GM23338 (cell line): ENCODE data around the gene HOXD9. TPM values are rescaled to one million over a fixed set of nuclear protein-coding genes. Genes with fewer than 3 reads are reported as not detected.

Experiments used
- ATAC-seq: fragments of 200-7000 bp; cut with Tn5 transposase; 3 replicates; pipeline ENCODE4 v1.9.1; 2020
- DNase-seq: peaks from one replicate; pipeline ENCODE4 v3.0.0-alpha.2; 2015; ENCODE audit warnings: low spot score
- H2AFZ ChIP-seq: fragments of 200-600 bp; sonication (generic); 2 replicates; pipeline ENCODE4 v1.8.0; 2016; ENCODE audit warnings: antibody characterized with exemption, mild to moderate bottlenecking, moderate library complexity
- H3F3A ChIP-seq: fragments of 200-600 bp; sonication (generic); replicated peaks from 2 replicates; pipeline ENCODE4 v1.8.0; 2017; ENCODE audit warnings: antibody characterized with exemption, mixed run types, low read depth
- H3K27ac ChIP-seq: fragments of 200-600 bp; sonication (generic); 2 replicates; pipeline ENCODE4 v1.6.1; 2016; ENCODE audit warnings: low read depth
- H3K27me3 ChIP-seq: fragments of 200-600 bp; sonication (generic); 2 replicates; pipeline ENCODE4 v1.8.0; 2016; ENCODE audit warnings: mild to moderate bottlenecking, mixed run types, moderate library complexity; ENCODE audit not compliant: insufficient read depth
- H3K36me3 ChIP-seq: fragments of 200-600 bp; sonication (generic); 2 replicates; pipeline ENCODE4 v1.8.0; 2016; ENCODE audit warnings: mild to moderate bottlenecking; ENCODE audit not compliant: insufficient read depth
- H3K4me1 ChIP-seq: fragments of 200-600 bp; sonication (generic); 2 replicates; pipeline ENCODE4 v1.8.0; 2016; ENCODE audit warnings: mild to moderate bottlenecking, moderate library complexity; ENCODE audit not compliant: insufficient read depth
- H3K4me2 ChIP-seq: fragments of 200-600 bp; sonication (generic); 2 replicates; pipeline ENCODE4 v1.7.1; 2017; ENCODE audit warnings: mixed run types
- H3K4me3 ChIP-seq: fragments of 200-600 bp; sonication (generic); 2 replicates; pipeline ENCODE4 v1.6.1; 2016; ENCODE audit warnings: mixed run types
- H3K79me2 ChIP-seq: fragments of 200-600 bp; sonication (generic); replicated peaks from 2 replicates; pipeline ENCODE4 v1.8.0; 2017; ENCODE audit warnings: mild to moderate bottlenecking; ENCODE audit not compliant: insufficient read depth
- H3K9me2 ChIP-seq: fragments of 200-600 bp; sonication (generic); 2 replicates; pipeline ENCODE4 v1.8.0; 2017; ENCODE audit not compliant: insufficient read depth
- H4K20me1 ChIP-seq: fragments of 200-600 bp; sonication (generic); replicated peaks from 2 replicates; pipeline ENCODE4 v1.8.0; 2017; ENCODE audit warnings: mild to moderate bottlenecking; ENCODE audit not compliant: insufficient read depth
- H3K27ac Mint-ChIP-seq: 2 replicates; pipeline ENCODE4 v1.8.0; 2020; ENCODE audit warnings: inconsistent platforms, mild to moderate bottlenecking, moderate library complexity, mixed read lengths
- H3K27me3 Mint-ChIP-seq: 3 replicates; pipeline ENCODE4 v1.8.0; 2022; ENCODE audit warnings: low read depth, mild to moderate bottlenecking, moderate library complexity, mixed read lengths, inconsistent platforms; ENCODE audit not compliant: insufficient read depth, poor library complexity
- H3K36me3 Mint-ChIP-seq: 3 replicates; pipeline ENCODE4 v1.8.0; 2021; ENCODE audit warnings: low read depth, mild to moderate bottlenecking, inconsistent platforms, moderate library complexity, mixed read lengths
- H3K4me1 Mint-ChIP-seq: 3 replicates; pipeline ENCODE4 v1.8.0; 2020; ENCODE audit warnings: mild to moderate bottlenecking, inconsistent platforms, mixed read lengths
- H3K4me3 Mint-ChIP-seq: 3 replicates; pipeline ENCODE4 v1.8.0; 2021; ENCODE audit warnings: moderate library complexity, mild to moderate bottlenecking, inconsistent platforms, mixed read lengths
- H3K9me3 Mint-ChIP-seq: 3 replicates; pipeline ENCODE4 v1.8.0; 2020; ENCODE audit warnings: moderate library complexity, mild to moderate bottlenecking, inconsistent platforms, mixed read lengths
- CTCF ChIP-seq, 2 experiments: fragments of 200-600 bp in 1 of 2; sonication (generic) in 1 of 2; conservative IDR thresholded peaks; 2 replicates each; pipeline versions ENCODE4 v1.5.1 to v1.6.1; 2016 to 2017; ENCODE audit warnings: antibody characterized with exemption in 2 of 2, low read depth in 2 of 2, mild to moderate bottlenecking in 2 of 2, moderate library complexity in 1 of 2
- ETS1 ChIP-seq: IDR thresholded peaks from 2 replicates; pipeline ENCODE4 v1.6.1; 2016; ENCODE audit warnings: antibody characterized with exemption
- EZH2 ChIP-seq: fragments of 200-600 bp; sonication (generic); IDR thresholded peaks from one replicate; pipeline ENCODE4 v1.8.0; 2017; ENCODE audit warnings: antibody characterized with exemption, mild to moderate bottlenecking, low read depth; ENCODE audit not compliant: unreplicated experiment
- EZH2phosphoT487 ChIP-seq: fragments of 200-600 bp; sonication (generic); IDR thresholded peaks from one replicate; pipeline ENCODE4 v1.8.1; 2018; ENCODE audit warnings: antibody characterized with exemption; ENCODE audit not compliant: unreplicated experiment
- JUNB ChIP-seq: IDR thresholded peaks from one replicate; pipeline ENCODE4 v1.6.1; 2016; ENCODE audit warnings: antibody characterized with exemption; ENCODE audit not compliant: unreplicated experiment
- REST ChIP-seq: IDR thresholded peaks from one replicate; pipeline ENCODE4 v1.6.1; 2018; ENCODE audit warnings: antibody characterized with exemption; ENCODE audit not compliant: unreplicated experiment
- STAT1 ChIP-seq: IDR thresholded peaks from one replicate; pipeline ENCODE4 v1.6.1; 2016; ENCODE audit warnings: antibody characterized with exemption; ENCODE audit not compliant: unreplicated experiment
- ZNF114 ChIP-seq: fragments of 250-450 bp; sonication (Bioruptor Pico); IDR thresholded peaks from 2 replicates; pipeline ENCODE4 v1.5.0; 2020; ENCODE audit warnings: mild to moderate bottlenecking, moderate library complexity
- ZNF331 ChIP-seq: fragments of 250-450 bp; sonication (Bioruptor Pico); IDR thresholded peaks from 2 replicates; pipeline ENCODE4 v1.5.0; 2020; ENCODE audit warnings: low read depth, mild to moderate bottlenecking, moderate library complexity
- polyA plus RNA-seq: library from polyadenylated mRNA; unstranded; fragments of >200 nt; fragmentation: Nextera tagmentation; extraction: Ambion mirVana; gene quantifications from 2 replicates; pipeline ENCODE4 v1.2.1, GENCODE V29; 2016
- total RNA-seq: library from RNA; depleted of rRNA; stranded (reverse); fragments of >200 nt; shearing (Covaris generic); gene quantifications from 2 replicates; pipeline ENCODE4 v1.2.3, GENCODE V29; 2014

HOXD9 gene
- total and polyA plus RNA-seq, 2 experiments from 2014 or later: not detected

- no peak for TF ChIP-seq CTCF (conservative IDR thresholded peaks at IDR 0.05; ENCODE audit: low read depth in 2 of 2)
- no peak for TF ChIP-seq ZNF114 (CRISPR knock-in tag)
Observed at GRCh38 chr2:176125772-176126054, 3.2 kb downstream of the HOXD9 start (continued).

- peaks cover 15% of the 10 kb centered on the region; the same call in 2 of the 3 replicates for H3K9me3 Mint-ChIP-seq
- no peak for TF ChIP-seq STAT1
- peak; percentile 51 for TF ChIP-seq EZH2phosphoT487
- peak; percentile 79 to 96 for TF ChIP-seq CTCF (conservative IDR thresholded peaks at IDR 0.05; ENCODE audit: low read depth in 2 of 2)
- TF ChIP-seq JUNB: no peak
- no peak for TF ChIP-seq ZNF331
- peak; percentile 45 for TF ChIP-seq EZH2
- no peaks in the 10 kb centered on the region for H3K36me3 Mint-ChIP-seq
- peaks cover 100% of the 10 kb centered on the region for H3K27me3 ChIP-seq
- H3K4me1 ChIP-seq: peaks cover 8% of the 10 kb centered on the region
- no peak overlapping the region for H3K27ac Mint-ChIP-seq
- no peaks in the 10 kb centered on the region for H3K9me2 ChIP-seq
- H4K20me1 ChIP-seq: peaks cover 35% of the 10 kb centered on the region
- no peak overlapping the region for H3K4me2 ChIP-seq
- no peak overlapping the region; the same call in 2 of the 3 replicates for H3K4me3 Mint-ChIP-seq
- ATAC-seq (no peak), DNase-seq (peak; percentile 78)
- no peak overlapping the region for H3K4me3 ChIP-seq
- H3K27ac ChIP-seq: no peak overlapping the region
- no peak overlapping the region for H2AFZ ChIP-seq
- peaks cover 95% of the 10 kb centered on the region for H3K27me3 Mint-ChIP-seq
- H3F3A ChIP-seq: peaks cover 49% of the 10 kb centered on the region; the same call in 1 of the 2 replicates
- no peaks in the 10 kb centered on the region for H3K36me3 ChIP-seq
- no peaks in the 10 kb centered on the region for H3K79me2 ChIP-seq
- H3K4me1 Mint-ChIP-seq: peaks cover 27% of the 10 kb centered on the region
Observed at GRCh38 chr2:176126929-176127773, 4.6 kb downstream of the HOXD9 start.

- H3K4me1 ChIP-seq: peaks cover 11% of the 10 kb centered on the region
- H3K27me3 Mint-ChIP-seq: peaks cover 95% of the 10 kb centered on the region
- peaks cover 29% of the 10 kb centered on the region for H3K4me1 Mint-ChIP-seq
- H3F3A ChIP-seq: peaks cover 55% of the 10 kb centered on the region; the same call in 1 of the 2 replicates
- no peak for DNase-seq
- no peak for ATAC-seq
- no peak overlapping the region for H2AFZ ChIP-seq
- H3K27me3 ChIP-seq: peaks cover 100% of the 10 kb centered on the region
- H3K9me2 ChIP-seq: no peaks in the 10 kb centered on the region
- no peak overlapping the region for H3K27ac Mint-ChIP-seq
- H3K4me2 ChIP-seq: peak overlapping the region; percentile 75; the same call in 1 of the 2 replicates
- H3K27ac ChIP-seq: no peak overlapping the region
- no peaks in the 10 kb centered on the region for H3K79me2 ChIP-seq
- no peak overlapping the region for H3K4me3 ChIP-seq
- peaks cover 15% of the 10 kb centered on the region; the same call in 2 of the 3 replicates for H3K9me3 Mint-ChIP-seq
- H3K36me3 Mint-ChIP-seq: no peaks in the 10 kb centered on the region
- H3K36me3 ChIP-seq: no peaks in the 10 kb centered on the region
- peaks cover 40% of the 10 kb centered on the region for H4K20me1 ChIP-seq
- no peak overlapping the region for H3K4me3 Mint-ChIP-seq
- TF ChIP-seq JUNB (no peak), EZH2phosphoT487 (no peak), STAT1 (no peak), ZNF114 (CRISPR knock-in tag) (no peak), ZNF331 (no peak), ETS1 (no peak), CTCF (conservative IDR thresholded peaks at IDR 0.05; ENCODE audit: low read depth in 2 of 2) (no peak), REST (no peak)
Observed at GRCh38 chr2:176127774-176128072, 5.2 kb downstream of the HOXD9 start.
